A673 (cell line): ENCODE data around the gene CCDC30. TPM values are rescaled to one million over a fixed set of nuclear protein-coding genes. Genes with fewer than 3 reads are reported as not detected.

Experiments
- BruUV-seq: library from RNA; stranded (reverse); fragments of 400-500 nt; replicated peaks from 2 replicates; lab custom pipeline; 2021; lab: Mats Ljungman, UMichigan
- CTCF ChIA-PET: fragments of 300-600 bp; sonication (Branson Sonifier 250); formaldehyde crosslinking; loops from one replicate; lab custom pipeline; 2022; ENCODE audit warnings: antibody characterized with exemption; lab: Charles Lee
- POLR2A ChIA-PET: fragments of 300-600 bp; sonication (Branson Sonifier 250); formaldehyde crosslinking; loops from one replicate; lab custom pipeline; 2022; ENCODE audit warnings: antibody characterized with exemption; ENCODE audit not compliant: low non-redundant PET; lab: Charles Lee
- DNase-seq: peaks from one replicate; pipeline ENCODE4 v3.0.0-alpha.2; 2015; ENCODE audit warnings: low spot score
- H3K27ac ChIP-seq: fragments of 200-600 bp; sonication (generic); 2 replicates; pipeline ENCODE4 v1.5.1; 2016; ENCODE audit warnings: mixed run types, low read depth, mild to moderate bottlenecking, mixed read lengths, antibody characterized with exemption, low read length; ENCODE audit not compliant: poor library complexity, severe bottlenecking
- H3K27me3 ChIP-seq: fragments of 200-600 bp; sonication (generic); replicated peaks from 2 replicates; pipeline ENCODE4 v1.6.1; 2017; ENCODE audit warnings: mixed run types, low read depth, mild to moderate bottlenecking, mixed read lengths, antibody characterized with exemption, low read length; ENCODE audit not compliant: insufficient read depth, poor library complexity
- H3K36me3 ChIP-seq: fragments of 200-600 bp; sonication (generic); 2 replicates; pipeline ENCODE4 v1.6.1; 2016; ENCODE audit warnings: mixed run types, mild to moderate bottlenecking, mixed read lengths, antibody characterized with exemption, low read length; ENCODE audit not compliant: insufficient read depth, poor library complexity, severe bottlenecking
- H3K4me1 ChIP-seq: fragments of 200-600 bp; sonication (generic); 2 replicates; pipeline ENCODE4 v1.6.1; 2017; ENCODE audit warnings: mixed run types, mild to moderate bottlenecking, mixed read lengths, antibody characterized with exemption, low read length; ENCODE audit not compliant: insufficient read depth, poor library complexity, severe bottlenecking
- H3K4me3 ChIP-seq: fragments of 200-600 bp; sonication (generic); 2 replicates; pipeline ENCODE4 v1.5.1; 2016; ENCODE audit warnings: low read depth, mixed run types, mild to moderate bottlenecking, mixed read lengths, low read length; ENCODE audit not compliant: poor library complexity, severe bottlenecking
- H3K9me3 ChIP-seq: fragments of 200-600 bp; sonication (generic); 2 replicates; pipeline ENCODE4 v1.6.1; 2016; ENCODE audit warnings: mixed run types, low read depth, mild to moderate bottlenecking, mixed read lengths, antibody characterized with exemption, low read length; ENCODE audit not compliant: poor library complexity, severe bottlenecking
- EZH2 ChIP-seq: fragments of 200-600 bp; sonication (generic); IDR thresholded peaks from 2 replicates; pipeline ENCODE4 v1.6.1; 2017; ENCODE audit warnings: borderline replicate concordance, low read depth, mild to moderate bottlenecking, mixed read lengths, antibody characterized with exemption, low read length; ENCODE audit not compliant: poor library complexity, severe bottlenecking
- intact Hi-C: fragments of 100-400 bp; cut with micrococcal nuclease; formaldehyde crosslinking; loops from one replicate; pipeline ENCODE4 v1.10.0; 2022; ENCODE audit not compliant: unreplicated experiment
- total RNA-seq: library from RNA; stranded (reverse); gene quantifications from 2 replicates; pipeline ENCODE4 v1.2.3, GENCODE V29; 2021
- TF ChIP-seq, protein P1 (sequence below): fragments of 300-800, 200-600 bp; sonication (generic); conservative IDR thresholded peaks from 2 replicates; pipeline ENCODE4 v1.5.1; 2017; ENCODE audit warnings: low read depth, mild to moderate bottlenecking, antibody characterized with exemption, low read length, moderate library complexity, mixed read lengths

The CCDC30 gene
- total RNA-seq, 1 experiment from 2014 or later, result 4.8 TPM

- no peaks in the 10 kb centered on the region for H3K36me3 ChIP-seq
- H3K4me3 ChIP-seq, result no peak overlapping the region
- TF ChIP-seq EZH2, result no peak
- TF ChIP-seq, protein P1, sequence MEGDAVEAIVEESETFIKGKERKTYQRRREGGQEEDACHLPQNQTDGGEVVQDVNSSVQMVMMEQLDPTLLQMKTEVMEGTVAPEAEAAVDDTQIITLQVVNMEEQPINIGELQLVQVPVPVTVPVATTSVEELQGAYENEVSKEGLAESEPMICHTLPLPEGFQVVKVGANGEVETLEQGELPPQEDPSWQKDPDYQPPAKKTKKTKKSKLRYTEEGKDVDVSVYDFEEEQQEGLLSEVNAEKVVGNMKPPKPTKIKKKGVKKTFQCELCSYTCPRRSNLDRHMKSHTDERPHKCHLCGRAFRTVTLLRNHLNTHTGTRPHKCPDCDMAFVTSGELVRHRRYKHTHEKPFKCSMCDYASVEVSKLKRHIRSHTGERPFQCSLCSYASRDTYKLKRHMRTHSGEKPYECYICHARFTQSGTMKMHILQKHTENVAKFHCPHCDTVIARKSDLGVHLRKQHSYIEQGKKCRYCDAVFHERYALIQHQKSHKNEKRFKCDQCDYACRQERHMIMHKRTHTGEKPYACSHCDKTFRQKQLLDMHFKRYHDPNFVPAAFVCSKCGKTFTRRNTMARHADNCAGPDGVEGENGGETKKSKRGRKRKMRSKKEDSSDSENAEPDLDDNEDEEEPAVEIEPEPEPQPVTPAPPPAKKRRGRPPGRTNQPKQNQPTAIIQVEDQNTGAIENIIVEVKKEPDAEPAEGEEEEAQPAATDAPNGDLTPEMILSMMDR, result no peak
- H3K27ac ChIP-seq, result no peak overlapping the region
- POLR2A ChIA-PET, result no interaction called here
- BruUV-seq, result no TSS peak
- no peaks in the 10 kb centered on the region for H3K4me1 ChIP-seq
- no peaks in the 10 kb centered on the region for H3K27me3 ChIP-seq
- no peak for DNase-seq
- no peaks in the 10 kb centered on the region for H3K9me3 ChIP-seq
- intact Hi-C loops, result no loop called here
- CTCF ChIA-PET, result no interaction called here
Observed at GRCh38 chr1:42531043-42531442, 68.0 kb downstream of the CCDC30 start.

DNA sequence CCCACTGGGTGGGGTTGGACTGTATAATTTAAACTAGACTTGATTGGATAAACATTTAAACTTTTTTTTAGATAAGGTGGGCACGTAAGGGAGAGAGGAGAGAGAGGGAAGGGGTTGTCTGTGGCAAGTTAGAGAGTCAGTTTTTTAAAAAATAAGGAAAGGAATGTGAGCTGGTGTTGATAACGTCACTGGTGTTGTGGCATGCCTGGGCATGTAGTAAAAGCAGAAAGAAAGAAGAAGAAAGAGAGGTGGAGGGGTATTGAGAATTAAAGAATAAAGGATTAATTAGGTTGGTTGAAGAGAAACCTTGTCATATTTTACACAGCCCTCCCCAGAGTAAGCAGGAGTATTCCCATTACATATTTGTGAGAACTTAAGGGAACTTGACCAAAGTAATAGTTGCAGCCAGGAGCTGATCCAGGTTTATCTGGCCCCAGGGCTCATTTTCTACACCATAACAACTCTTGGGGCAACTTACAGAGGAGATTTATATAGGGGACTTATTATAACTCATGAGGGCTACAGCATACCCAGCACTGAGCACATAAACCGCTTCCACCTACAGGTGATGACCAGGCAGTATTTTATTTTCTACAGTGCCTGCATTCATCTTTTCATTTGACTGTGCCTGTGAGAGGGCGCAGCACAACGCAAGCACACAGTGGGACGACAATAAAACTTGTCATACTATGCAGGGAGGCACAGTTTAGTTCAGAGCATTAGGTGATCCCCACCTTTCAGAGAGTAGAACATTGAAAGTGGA is 70.2 kb downstream of the CCDC30 start:
- no peak overlapping the region for H3K4me3 ChIP-seq
- intact Hi-C loops, result no loop called here
- no peaks in the 10 kb centered on the region for H3K9me3 ChIP-seq
- H3K27ac ChIP-seq, result no peak overlapping the region
- no TSS peak for BruUV-seq
- H3K27me3 ChIP-seq, result no peaks in the 10 kb centered on the region
- no peak for DNase-seq
- ChIA-PET CTCF (no interaction called here), POLR2A (no interaction called here)
- no peaks in the 10 kb centered on the region for H3K4me1 ChIP-seq
- TF ChIP-seq, protein P1, result no peak
- TF ChIP-seq EZH2, result no peak
- no peaks in the 10 kb centered on the region for H3K36me3 ChIP-seq

DNA sequence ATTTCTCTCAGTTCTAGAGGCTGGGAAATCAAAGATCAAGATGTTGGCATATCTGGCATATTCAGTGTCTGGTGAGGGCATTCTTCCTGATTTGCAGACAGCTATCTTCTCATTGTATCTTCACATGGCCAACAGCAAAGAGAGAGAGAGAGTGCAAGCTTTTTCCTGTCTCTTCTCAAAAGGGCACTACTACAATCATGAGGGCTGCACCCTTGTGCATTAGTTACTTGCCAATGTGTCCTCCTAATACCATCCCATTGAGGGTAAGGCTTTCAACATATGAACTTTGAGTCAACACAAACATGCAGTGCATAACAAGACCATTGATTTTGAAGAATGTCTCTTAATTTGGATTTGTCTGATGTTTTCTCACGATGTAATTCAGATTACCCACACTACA is 78.0 kb downstream of the CCDC30 start:
- ChIA-PET POLR2A (no interaction called here), CTCF (no interaction called here)
- TF ChIP-seq, protein P1, result no peak
- TF ChIP-seq EZH2, result no peak
- no peaks in the 10 kb centered on the region for H3K27me3 ChIP-seq
- H3K4me1 ChIP-seq, result no peaks in the 10 kb centered on the region
- H3K27ac ChIP-seq, result no peak overlapping the region
- no peaks in the 10 kb centered on the region for H3K36me3 ChIP-seq
- no peak for DNase-seq
- BruUV-seq, result no TSS peak
- H3K4me3 ChIP-seq, result no peak overlapping the region
- H3K9me3 ChIP-seq, result no peaks in the 10 kb centered on the region
- intact Hi-C loops, result no loop called here
